ENCODE results near the gene ZNF358.

- no peak for TF ChIP-seq CTCF (IDR thresholded peaks at IDR 0.05)
- no peak for TF ChIP-seq POLR2A (IDR thresholded peaks at IDR 0.05)
Measured at GRCh38 chr19:7554990-7555864, 39.3 kb downstream of the ZNF358 start.

Data from right lobe of liver (tissue), 4 donors.